ENCODE data around the gene CD209.

- TF ChIP-seq POLR2A (IDR thresholded peaks at IDR 0.05; ENCODE audit: low read length) = no peak
- no peak for TF ChIP-seq GATA1 (IDR thresholded peaks at IDR 0.05; ENCODE audit: low read depth, low read length)
Measured at GRCh38 chr19:7722231-7722651, 25.1 kb downstream of the CD209 start.

All from erythroblast (primary cell).